HG03378 (cell line): ENCODE measurements around the gene GPBP1L1.
A peak's percentile ranks its signal among the peaks of the same experiment; 100 is the strongest.
"Not testable (repeated sequence)": the region's sequence is repeated elsewhere in the genome, so short reads cannot be mapped to it uniquely, and the experiment has no call there.

ENCODE experiments used
- ATAC-seq: cut with Tn5 transposase; IDR thresholded peaks from one replicate; pipeline ENCODE4 v1.9.1; 2021; ENCODE audit warnings: mild to moderate bottlenecking, moderate library complexity; ENCODE audit not compliant: unreplicated experiment

GPBP1L1 gene

DNA sequence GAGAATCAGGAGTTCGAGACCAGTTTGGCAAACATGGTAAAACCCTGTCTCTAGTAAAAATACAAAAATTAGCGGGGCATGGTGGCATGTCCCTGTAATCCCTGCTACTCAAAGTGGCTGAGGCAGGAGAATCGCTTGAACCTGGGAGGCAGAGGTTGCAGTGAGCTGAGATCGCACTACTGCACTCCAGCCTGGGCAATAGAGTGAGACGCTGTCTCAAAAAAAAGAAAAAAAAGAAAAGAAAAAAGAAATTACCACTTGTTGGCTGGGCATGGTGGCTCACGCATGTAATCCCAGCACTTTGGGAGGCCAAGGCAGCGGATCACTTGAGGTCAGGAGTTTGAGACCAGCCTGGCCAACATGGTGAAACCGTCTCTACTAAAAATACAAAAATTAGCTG lies 89.6 kb downstream of the GPBP1L1 start:
- ATAC-seq = not testable (repeated sequence)

- no peak for ATAC-seq
These were observed 91.9 kb downstream of the GPBP1L1 start for GRCh38 chr1:45594412-45594811.

DNA sequence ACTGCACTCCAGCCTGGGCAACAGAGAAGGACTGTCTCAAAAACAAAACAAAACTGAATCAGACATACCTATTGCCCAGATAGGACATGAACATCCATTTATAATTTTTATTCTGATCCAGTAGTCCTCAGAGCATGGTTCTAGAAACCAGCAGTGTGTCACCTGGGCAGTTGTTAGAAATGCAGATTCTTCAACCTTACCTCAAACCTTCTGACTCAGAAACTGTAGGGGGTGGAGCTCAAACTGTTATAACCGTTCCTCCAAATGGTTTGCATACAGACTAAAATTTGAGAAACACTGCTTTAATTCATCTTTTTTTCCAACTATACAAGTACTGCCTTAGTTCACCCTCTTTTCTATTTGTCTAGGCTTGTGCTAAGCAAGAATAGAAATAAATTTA lies 96.5 kb downstream of the GPBP1L1 start:
- ATAC-seq = no peak

GRCh38 chr1:45586769-45587168 lies 99.6 kb downstream of the GPBP1L1 start:
- ATAC-seq = no peak

DNA sequence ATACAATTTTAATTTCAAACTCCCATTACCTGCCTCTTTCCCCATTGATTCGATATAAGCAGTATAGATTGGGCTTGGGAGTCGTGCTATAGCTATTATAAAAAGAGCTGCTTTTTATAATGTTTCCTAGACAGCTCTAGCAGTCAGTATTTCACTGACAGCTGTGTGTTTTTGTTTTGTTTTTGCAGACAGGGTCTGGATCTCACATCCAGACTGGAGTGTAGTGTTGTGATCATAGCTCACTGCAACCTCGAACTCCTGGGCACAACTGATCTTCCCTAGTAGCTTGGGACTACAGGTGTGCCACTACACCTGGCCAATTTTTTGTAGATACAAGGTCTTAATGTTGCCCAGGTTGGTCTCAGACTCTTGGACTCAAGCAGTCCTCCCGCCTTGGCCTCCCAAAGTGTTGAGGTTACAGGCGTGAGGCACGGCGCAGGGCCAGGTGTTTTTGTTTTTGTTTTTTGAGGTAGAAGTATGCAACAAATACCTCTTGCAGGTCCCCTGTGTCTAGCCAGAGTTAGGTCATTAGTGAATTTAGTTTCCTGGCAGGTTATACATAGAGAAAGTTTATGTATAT lies 100.7 kb downstream of the GPBP1L1 start:
- no peak for ATAC-seq

GRCh38 chr1:45585110-45585426 lies 101.3 kb downstream of the GPBP1L1 start:
- ATAC-seq = no peak

- ATAC-seq = peak; percentile 19
These were observed 101.8 kb downstream of the GPBP1L1 start for GRCh38 chr1:45584351-45585109.

GRCh38 chr1:45583666-45584350 lies 102.5 kb downstream of the GPBP1L1 start, which contains the start of gene NASP:
Gene NASP (plus strand): TSS chr1:45584041. CDS start chr1:45584147, 106 bp downstream.
- peak; percentile 26 for ATAC-seq

- ATAC-seq = peak; percentile 83
These were observed 103.1 kb downstream of the GPBP1L1 start for GRCh38 chr1:45583264-45583665.
